ENCODE data around the gene SYDE2. TPM values are rescaled to one million over a fixed set of nuclear protein-coding genes. Genes with fewer than 3 reads are reported as not detected.

The SYDE2 gene
- total RNA-seq, 1 donor from 2014 or later, result 5.9 TPM

GRCh38 chr1:85166351-85166750 is 34.5 kb downstream of the SYDE2 start:
- Mint-ChIP-seq H3K36me3 (ENCODE audit: low read depth) (no peaks in the 10 kb centered on the region), H3K4me3 (no peak overlapping the region), H3K4me1 (no peaks in the 10 kb centered on the region), H3K27me3 (ENCODE audit: low read depth) (no peaks in the 10 kb centered on the region), H3K27ac (ENCODE audit: unreplicated experiment) (no peak overlapping the region), H3K9me3 (no peaks in the 10 kb centered on the region)
- TF ChIP-seq, protein P1, sequence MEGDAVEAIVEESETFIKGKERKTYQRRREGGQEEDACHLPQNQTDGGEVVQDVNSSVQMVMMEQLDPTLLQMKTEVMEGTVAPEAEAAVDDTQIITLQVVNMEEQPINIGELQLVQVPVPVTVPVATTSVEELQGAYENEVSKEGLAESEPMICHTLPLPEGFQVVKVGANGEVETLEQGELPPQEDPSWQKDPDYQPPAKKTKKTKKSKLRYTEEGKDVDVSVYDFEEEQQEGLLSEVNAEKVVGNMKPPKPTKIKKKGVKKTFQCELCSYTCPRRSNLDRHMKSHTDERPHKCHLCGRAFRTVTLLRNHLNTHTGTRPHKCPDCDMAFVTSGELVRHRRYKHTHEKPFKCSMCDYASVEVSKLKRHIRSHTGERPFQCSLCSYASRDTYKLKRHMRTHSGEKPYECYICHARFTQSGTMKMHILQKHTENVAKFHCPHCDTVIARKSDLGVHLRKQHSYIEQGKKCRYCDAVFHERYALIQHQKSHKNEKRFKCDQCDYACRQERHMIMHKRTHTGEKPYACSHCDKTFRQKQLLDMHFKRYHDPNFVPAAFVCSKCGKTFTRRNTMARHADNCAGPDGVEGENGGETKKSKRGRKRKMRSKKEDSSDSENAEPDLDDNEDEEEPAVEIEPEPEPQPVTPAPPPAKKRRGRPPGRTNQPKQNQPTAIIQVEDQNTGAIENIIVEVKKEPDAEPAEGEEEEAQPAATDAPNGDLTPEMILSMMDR (conservative IDR thresholded peaks at IDR 0.05), result no peak
- no peak for DNase-seq (ENCODE audit: low read depth, low spot score)

DNA sequence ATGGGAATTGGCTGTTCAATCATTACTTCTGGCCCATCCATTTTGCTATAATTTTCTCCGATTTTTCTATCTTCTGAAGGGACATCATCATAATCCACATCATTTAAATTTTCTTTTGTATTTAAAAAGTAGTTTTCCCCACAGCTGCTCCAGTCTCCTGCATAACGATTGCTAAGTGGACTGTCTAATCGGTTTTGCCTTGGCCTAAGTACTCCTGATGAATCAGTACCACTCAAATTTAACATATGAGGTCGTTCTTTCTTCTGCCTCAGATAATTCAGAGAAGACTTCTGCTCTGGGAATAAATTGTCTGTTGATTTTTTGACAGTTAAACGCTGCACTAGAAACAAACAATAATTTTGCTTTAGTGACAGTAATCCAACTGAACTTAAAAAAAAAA is 41.9 kb downstream of the SYDE2 start:
- TF ChIP-seq, protein P1 (conservative IDR thresholded peaks at IDR 0.05), result no peak
- Mint-ChIP-seq H3K27me3 (ENCODE audit: low read depth) (no peaks in the 10 kb centered on the region), H3K27ac (ENCODE audit: unreplicated experiment) (no peak overlapping the region), H3K9me3 (no peaks in the 10 kb centered on the region), H3K36me3 (ENCODE audit: low read depth) (no peaks in the 10 kb centered on the region), H3K4me1 (no peaks in the 10 kb centered on the region), H3K4me3 (no peak overlapping the region)
- no peak for DNase-seq (ENCODE audit: low read depth, low spot score)

GRCh38 chr1:85157436-85157835 is 43.4 kb downstream of the SYDE2 start:
- no peak for DNase-seq (ENCODE audit: low read depth, low spot score)
- Mint-ChIP-seq H3K36me3 (ENCODE audit: low read depth) (no peaks in the 10 kb centered on the region), H3K27me3 (ENCODE audit: low read depth) (no peaks in the 10 kb centered on the region), H3K4me1 (peaks cover 5% of the 10 kb centered on the region), H3K27ac (ENCODE audit: unreplicated experiment) (no peak overlapping the region), H3K4me3 (no peak overlapping the region), H3K9me3 (no peaks in the 10 kb centered on the region)
- TF ChIP-seq, protein P1 (conservative IDR thresholded peaks at IDR 0.05), result no peak

- H3K27me3 Mint-ChIP-seq (ENCODE audit: low read depth), result no peaks in the 10 kb centered on the region
- H3K27ac Mint-ChIP-seq (ENCODE audit: unreplicated experiment), result no peak overlapping the region
- TF ChIP-seq, protein P1 (conservative IDR thresholded peaks at IDR 0.05), result no peak
- H3K4me1 Mint-ChIP-seq, result peaks cover 17% of the 10 kb centered on the region
- no peaks in the 10 kb centered on the region for H3K9me3 Mint-ChIP-seq
- H3K4me3 Mint-ChIP-seq, result no peak overlapping the region
- H3K36me3 Mint-ChIP-seq (ENCODE audit: low read depth), result no peaks in the 10 kb centered on the region
- no peak for DNase-seq (ENCODE audit: low read depth, low spot score)
These were observed 47.5 kb downstream of the SYDE2 start for GRCh38 chr1:85153149-85153891.

DNA sequence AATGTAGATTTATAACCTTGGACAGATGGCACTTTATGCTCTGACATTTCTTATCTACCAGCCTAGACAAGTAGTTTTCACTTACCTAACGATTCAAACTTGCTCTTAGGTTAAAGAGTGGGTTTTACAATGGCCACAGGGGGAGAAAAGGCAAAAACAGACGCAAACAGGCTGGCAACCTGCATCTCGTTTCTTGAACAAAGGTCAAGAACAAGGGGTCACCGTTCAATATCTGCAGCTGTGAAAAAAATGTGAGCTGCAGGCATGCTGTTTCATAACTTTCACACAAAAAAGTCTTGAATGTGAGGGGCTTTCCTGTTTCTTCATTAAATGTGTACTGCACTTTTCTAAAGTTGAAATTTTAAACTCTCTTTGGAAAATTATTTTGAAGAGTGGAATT is 49.4 kb downstream of the SYDE2 start:
- H3K27ac Mint-ChIP-seq (ENCODE audit: unreplicated experiment), result no peak overlapping the region
- no peak overlapping the region for H3K4me3 Mint-ChIP-seq
- no peak for DNase-seq (ENCODE audit: low read depth, low spot score)
- TF ChIP-seq, protein P1 (conservative IDR thresholded peaks at IDR 0.05), result no peak
- H3K9me3 Mint-ChIP-seq, result no peaks in the 10 kb centered on the region
- peaks cover 17% of the 10 kb centered on the region for H3K4me1 Mint-ChIP-seq
- no peaks in the 10 kb centered on the region for H3K36me3 Mint-ChIP-seq (ENCODE audit: low read depth)
- H3K27me3 Mint-ChIP-seq (ENCODE audit: low read depth), result no peaks in the 10 kb centered on the region

Data from neural crest cell (in vitro differentiated cells).